ENCODE results near the gene SF1.

The SF1 gene

DNA sequence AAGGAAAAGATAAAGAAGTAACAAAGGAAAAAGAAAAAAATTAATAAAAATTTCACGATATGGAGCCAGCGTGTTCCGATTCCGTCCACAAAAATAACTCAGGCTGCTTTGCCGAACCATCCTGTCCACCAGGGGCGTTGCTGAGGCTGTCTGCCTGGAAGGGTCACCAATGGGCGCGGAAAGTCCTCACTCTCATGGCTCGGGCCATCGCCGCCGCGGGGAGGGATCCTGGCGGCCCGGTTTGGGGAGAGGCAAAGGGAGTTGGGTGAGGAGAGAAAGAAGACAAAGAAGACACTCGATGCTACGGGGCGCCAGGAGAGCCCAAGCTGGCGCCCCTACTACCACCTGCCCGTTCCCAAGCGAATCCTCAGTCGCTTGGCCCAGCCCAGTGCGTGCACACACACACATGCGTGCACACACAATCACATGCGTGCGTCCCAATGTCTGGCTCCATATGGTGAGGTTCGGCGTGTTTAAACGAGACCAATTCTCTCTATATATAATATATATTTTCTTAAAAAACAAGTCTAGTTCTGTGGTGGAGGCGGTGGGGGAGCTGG lies 13.0 kb downstream of the SF1 start:
- peak overlapping the region; percentile 15 for H3K27ac ChIP-seq (ENCODE audit: low read depth, low read length)
- no CpG with 5 or more reads among the region's 30 CpGs for WGBS (ENCODE audit: extremely low coverage, insufficient coverage, low lambda C conversion rate)
- no peak overlapping the region for H2BK15ac ChIP-seq (replicated peaks; ENCODE audit: low read depth)
- no peak overlapping the region for H3K4ac ChIP-seq (ENCODE audit: low read depth, low read length)
- H3K18ac ChIP-seq (ENCODE audit: low read length): no peak overlapping the region
- no peak overlapping the region for H4K8ac ChIP-seq (ENCODE audit: low read depth, low read length)
- no peak overlapping the region for H3K4me2 ChIP-seq (ENCODE audit: low read length)
- no peak for DNase-seq
- no peak overlapping the region for H2BK120ac ChIP-seq (ENCODE audit: low read depth, low read length)
- no peak overlapping the region for H3K4me3 ChIP-seq (ENCODE audit: low read length)
- H3K23ac ChIP-seq (ENCODE audit: low read length): no peak overlapping the region
- no peaks in the 10 kb centered on the region for H3K27me3 ChIP-seq (ENCODE audit: insufficient read depth, low read length, poor library complexity)
- H3K36me3 ChIP-seq (ENCODE audit: control insufficient read depth, insufficient read depth, low read length): peaks cover 49% of the 10 kb centered on the region
- no peak overlapping the region for H3K56ac ChIP-seq (ENCODE audit: low read length)
- no peak overlapping the region for H2AK5ac ChIP-seq (ENCODE audit: low read length)
- no peak overlapping the region for H4K5ac ChIP-seq (ENCODE audit: low read length)
- no peak overlapping the region for H3K9ac ChIP-seq (ENCODE audit: low read length)
- H2BK5ac ChIP-seq (ENCODE audit: low read length): no peak overlapping the region
- H3K79me2 ChIP-seq (ENCODE audit: control insufficient read depth, insufficient read depth, low read length): peaks cover 12% of the 10 kb centered on the region
- peaks cover 10% of the 10 kb centered on the region for H3K79me1 ChIP-seq (ENCODE audit: low read length)
- no peaks in the 10 kb centered on the region for H3K4me1 ChIP-seq (ENCODE audit: control insufficient read depth, low read depth, low read length)

DNA sequence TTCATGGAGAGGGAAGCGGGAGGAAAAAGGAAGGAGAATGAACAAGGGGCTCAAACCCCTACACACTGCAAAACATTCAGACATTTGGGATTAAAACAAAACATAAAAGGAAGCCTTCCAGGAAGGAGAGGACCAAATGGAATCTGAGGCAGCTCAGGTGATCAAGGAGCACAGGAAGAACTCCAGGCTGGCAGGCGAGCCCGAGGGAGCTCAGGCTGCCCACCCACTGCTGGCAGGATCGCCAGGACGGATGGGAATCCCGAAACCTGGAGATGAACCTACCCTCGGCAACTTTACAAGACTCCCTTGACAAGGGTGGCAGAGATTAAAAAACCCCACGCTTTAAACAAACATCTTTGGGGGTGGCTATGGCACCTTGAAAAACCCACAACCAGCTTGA lies 13.6 kb downstream of the SF1 start:
- Histone ChIP-seq H3K4me2 (ENCODE audit: low read length) (no peak overlapping the region), H3K79me2 (ENCODE audit: control insufficient read depth, insufficient read depth, low read length) (peaks cover 12% of the 10 kb centered on the region), H3K4me1 (ENCODE audit: control insufficient read depth, low read depth, low read length) (peaks cover 4% of the 10 kb centered on the region), H3K27me3 (ENCODE audit: insufficient read depth, low read length, poor library complexity) (no peaks in the 10 kb centered on the region), H3K18ac (ENCODE audit: low read length) (no peak overlapping the region), H4K5ac (ENCODE audit: low read length) (no peak overlapping the region), H2BK5ac (ENCODE audit: low read length) (no peak overlapping the region), H3K4me3 (ENCODE audit: low read length) (no peak overlapping the region), H3K23ac (ENCODE audit: low read length) (no peak overlapping the region), H3K56ac (ENCODE audit: low read length) (no peak overlapping the region), H2BK120ac (ENCODE audit: low read depth, low read length) (no peak overlapping the region), H2BK15ac (replicated peaks; ENCODE audit: low read depth) (no peak overlapping the region), H2AK5ac (ENCODE audit: low read length) (no peak overlapping the region), H3K4ac (ENCODE audit: low read depth, low read length) (no peak overlapping the region), H3K27ac (ENCODE audit: low read depth, low read length) (no peak overlapping the region), H3K9ac (ENCODE audit: low read length) (no peak overlapping the region), H4K8ac (ENCODE audit: low read depth, low read length) (no peak overlapping the region), H3K79me1 (ENCODE audit: low read length) (peaks cover 10% of the 10 kb centered on the region), H3K36me3 (ENCODE audit: control insufficient read depth, insufficient read depth, low read length) (peaks cover 44% of the 10 kb centered on the region)
- no peak for DNase-seq
- WGBS (ENCODE audit: extremely low coverage, insufficient coverage, low lambda C conversion rate): no CpG with 5 or more reads among the region's 8 CpGs

DNA sequence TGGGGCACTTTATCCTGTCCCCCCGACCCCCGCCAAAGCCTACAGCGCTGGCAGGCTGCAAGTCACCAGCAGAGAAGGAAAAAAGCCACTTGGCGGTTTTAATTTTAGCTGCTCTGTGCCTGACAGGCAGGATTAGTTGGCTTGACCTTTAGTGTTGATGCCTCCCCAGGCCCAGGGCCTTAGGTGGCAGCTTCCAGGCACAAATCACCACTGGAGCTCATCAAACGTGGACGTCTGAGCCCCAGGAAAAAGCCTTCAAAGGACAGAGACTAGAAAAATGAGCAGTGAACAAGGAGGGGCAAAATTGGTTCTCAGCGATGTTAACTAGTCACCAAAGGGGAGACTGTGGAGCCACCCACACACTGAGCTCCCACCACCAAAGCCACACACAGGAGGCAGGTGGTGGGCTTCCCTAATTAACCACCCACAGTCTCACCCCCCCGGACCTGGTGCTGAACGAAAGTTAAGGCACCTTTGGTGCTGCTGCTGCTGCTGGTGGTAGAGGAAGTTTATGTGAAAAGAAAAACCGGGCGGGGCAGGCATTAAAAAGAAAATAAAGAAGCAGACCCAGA lies 14.2 kb downstream of the SF1 start:
- no CpG with 5 or more reads among the region's 11 CpGs for WGBS (ENCODE audit: extremely low coverage, insufficient coverage, low lambda C conversion rate)
- H3K27ac ChIP-seq (ENCODE audit: low read depth, low read length): peak overlapping the region; percentile 65
- H3K23ac ChIP-seq (ENCODE audit: low read length): no peak overlapping the region
- H3K4me2 ChIP-seq (ENCODE audit: low read length): no peak overlapping the region
- no peak overlapping the region for H2BK5ac ChIP-seq (ENCODE audit: low read length)
- H4K5ac ChIP-seq (ENCODE audit: low read length): no peak overlapping the region
- H3K56ac ChIP-seq (ENCODE audit: low read length): no peak overlapping the region
- H3K9ac ChIP-seq (ENCODE audit: low read length): peak overlapping the region; percentile 17
- no peaks in the 10 kb centered on the region for H3K27me3 ChIP-seq (ENCODE audit: insufficient read depth, low read length, poor library complexity)
- H3K4ac ChIP-seq (ENCODE audit: low read depth, low read length): no peak overlapping the region
- no peak overlapping the region for H3K4me3 ChIP-seq (ENCODE audit: low read length)
- peaks cover 4% of the 10 kb centered on the region for H3K4me1 ChIP-seq (ENCODE audit: control insufficient read depth, low read depth, low read length)
- H2BK15ac ChIP-seq (replicated peaks; ENCODE audit: low read depth): no peak overlapping the region
- no peak overlapping the region for H2BK120ac ChIP-seq (ENCODE audit: low read depth, low read length)
- peaks cover 10% of the 10 kb centered on the region for H3K79me1 ChIP-seq (ENCODE audit: low read length)
- H3K18ac ChIP-seq (ENCODE audit: low read length): no peak overlapping the region
- peaks cover 39% of the 10 kb centered on the region for H3K36me3 ChIP-seq (ENCODE audit: control insufficient read depth, insufficient read depth, low read length)
- DNase-seq: no peak
- H2AK5ac ChIP-seq (ENCODE audit: low read length): no peak overlapping the region
- no peak overlapping the region for H4K8ac ChIP-seq (ENCODE audit: low read depth, low read length)
- H3K79me2 ChIP-seq (ENCODE audit: control insufficient read depth, insufficient read depth, low read length): peaks cover 11% of the 10 kb centered on the region

DNA sequence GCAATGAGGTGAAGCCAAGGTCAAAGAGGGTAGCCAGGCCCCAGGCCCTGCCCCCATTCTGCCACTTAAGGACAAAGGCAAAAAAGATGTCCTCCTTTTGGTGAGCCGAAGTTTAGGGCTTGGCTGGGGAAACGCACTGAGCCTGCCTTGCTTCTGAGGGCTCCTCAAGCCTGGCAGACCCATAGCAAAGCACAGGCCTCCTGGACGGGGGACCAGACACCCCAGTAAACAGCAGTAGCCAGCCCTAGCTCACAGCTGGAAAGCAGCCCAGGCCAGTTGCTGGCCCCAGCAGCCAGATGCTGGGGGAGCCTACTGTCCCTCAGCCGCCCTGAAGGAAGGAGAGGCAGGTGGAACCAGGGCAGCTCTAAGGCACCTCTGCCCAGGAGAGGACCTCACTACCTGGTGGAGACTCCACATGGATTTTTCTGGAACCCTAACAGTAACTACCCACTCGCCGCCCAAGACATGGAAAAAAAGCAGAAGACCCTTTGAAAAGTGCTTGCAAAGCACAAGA lies 14.8 kb downstream of the SF1 start:
- Histone ChIP-seq H2BK5ac (ENCODE audit: low read length) (no peak overlapping the region), H3K4me1 (ENCODE audit: control insufficient read depth, low read depth, low read length) (peaks cover 4% of the 10 kb centered on the region), H3K56ac (ENCODE audit: low read length) (no peak overlapping the region), H3K4me3 (ENCODE audit: low read length) (no peak overlapping the region), H3K27ac (ENCODE audit: low read depth, low read length) (peak overlapping the region; percentile 65), H3K36me3 (ENCODE audit: control insufficient read depth, insufficient read depth, low read length) (peaks cover 34% of the 10 kb centered on the region), H3K18ac (ENCODE audit: low read length) (no peak overlapping the region), H4K5ac (ENCODE audit: low read length) (no peak overlapping the region), H3K27me3 (ENCODE audit: insufficient read depth, low read length, poor library complexity) (no peaks in the 10 kb centered on the region), H3K79me2 (ENCODE audit: control insufficient read depth, insufficient read depth, low read length) (peaks cover 11% of the 10 kb centered on the region), H3K23ac (ENCODE audit: low read length) (no peak overlapping the region), H2BK15ac (replicated peaks; ENCODE audit: low read depth) (no peak overlapping the region), H4K8ac (ENCODE audit: low read depth, low read length) (no peak overlapping the region), H3K79me1 (ENCODE audit: low read length) (peaks cover 10% of the 10 kb centered on the region), H2BK120ac (ENCODE audit: low read depth, low read length) (no peak overlapping the region), H3K9ac (ENCODE audit: low read length) (no peak overlapping the region), H2AK5ac (ENCODE audit: low read length) (no peak overlapping the region), H3K4ac (ENCODE audit: low read depth, low read length) (no peak overlapping the region), H3K4me2 (ENCODE audit: low read length) (no peak overlapping the region)
- WGBS (ENCODE audit: extremely low coverage, insufficient coverage, low lambda C conversion rate): no CpG with 5 or more reads among the region's 6 CpGs
- no peak for DNase-seq

DNA sequence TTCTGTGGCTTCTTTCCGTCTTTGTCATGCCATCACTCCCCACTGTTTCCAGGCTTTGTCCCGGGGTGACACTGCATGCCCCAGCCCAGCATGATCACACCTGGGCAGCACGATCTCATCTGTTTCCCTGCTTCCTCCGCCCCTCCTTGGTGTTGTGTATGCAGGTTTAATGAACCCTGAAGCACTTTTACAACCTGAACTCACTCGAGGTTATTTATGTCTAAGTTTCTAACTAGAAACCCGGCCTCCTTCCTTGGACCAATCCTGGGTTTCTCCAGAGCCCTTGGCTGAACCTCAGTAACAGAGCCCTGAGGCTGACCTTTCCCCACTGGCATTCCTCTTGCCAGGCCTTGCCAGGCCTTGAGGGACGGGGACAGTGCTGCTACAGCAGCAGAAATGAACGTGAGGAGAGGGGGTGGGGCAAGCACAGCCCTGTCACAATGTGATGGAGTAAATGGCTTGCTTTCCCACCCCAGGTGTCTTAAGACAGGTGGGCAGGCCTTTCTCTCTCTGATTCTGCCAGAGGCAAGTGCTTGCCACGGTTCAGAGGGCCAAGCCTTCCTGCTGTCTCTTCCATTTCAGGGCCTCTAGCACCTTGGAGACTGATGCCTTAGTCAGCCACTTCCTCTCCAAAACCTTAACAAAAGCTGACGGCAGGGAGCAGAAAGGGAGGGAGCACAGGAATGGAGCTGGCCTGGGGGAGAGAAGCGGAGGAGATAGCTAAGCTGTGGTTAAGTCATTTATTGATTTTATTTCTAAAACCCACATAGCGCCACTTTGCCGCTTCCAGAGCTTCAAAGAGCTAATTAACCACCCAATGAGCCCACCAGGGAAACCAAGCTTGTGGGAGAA lies 15.4 kb downstream of the SF1 start:
- H3K4me3 ChIP-seq (ENCODE audit: low read length): no peak overlapping the region
- H3K27ac ChIP-seq (ENCODE audit: low read depth, low read length): peak overlapping the region; percentile 65
- H3K4ac ChIP-seq (ENCODE audit: low read depth, low read length): no peak overlapping the region
- no peaks in the 10 kb centered on the region for H3K27me3 ChIP-seq (ENCODE audit: insufficient read depth, low read length, poor library complexity)
- H4K5ac ChIP-seq (ENCODE audit: low read length): no peak overlapping the region
- no peak overlapping the region for H2BK120ac ChIP-seq (ENCODE audit: low read depth, low read length)
- no peak overlapping the region for H3K9ac ChIP-seq (ENCODE audit: low read length)
- no peak overlapping the region for H3K56ac ChIP-seq (ENCODE audit: low read length)
- no peak overlapping the region for H4K8ac ChIP-seq (ENCODE audit: low read depth, low read length)
- no peak overlapping the region for H2BK5ac ChIP-seq (ENCODE audit: low read length)
- H3K4me2 ChIP-seq (ENCODE audit: low read length): no peak overlapping the region
- no peak overlapping the region for H3K18ac ChIP-seq (ENCODE audit: low read length)
- H2AK5ac ChIP-seq (ENCODE audit: low read length): no peak overlapping the region
- DNase-seq: peak; percentile 69
- H3K4me1 ChIP-seq (ENCODE audit: control insufficient read depth, low read depth, low read length): peaks cover 4% of the 10 kb centered on the region
- peaks cover 29% of the 10 kb centered on the region for H3K36me3 ChIP-seq (ENCODE audit: control insufficient read depth, insufficient read depth, low read length)
- H3K23ac ChIP-seq (ENCODE audit: low read length): no peak overlapping the region
- H3K79me2 ChIP-seq (ENCODE audit: control insufficient read depth, insufficient read depth, low read length): peaks cover 8% of the 10 kb centered on the region
- peaks cover 10% of the 10 kb centered on the region for H3K79me1 ChIP-seq (ENCODE audit: low read length)
- H2BK15ac ChIP-seq (replicated peaks; ENCODE audit: low read depth): no peak overlapping the region
- WGBS (ENCODE audit: extremely low coverage, insufficient coverage, low lambda C conversion rate): no CpG with 5 or more reads among the region's 13 CpGs

Data from mesendoderm (in vitro differentiated cells).